K562 (cell line): Measurements from ENCODE around the gene SUB1. TPM values are rescaled to one million over a fixed set of nuclear protein-coding genes. Genes with fewer than 3 reads are reported as not detected.
A peak's percentile ranks its signal among the peaks of the same experiment; 100 is the strongest.

Experiments
- ADNP ChIP-seq: fragments of 200-800 bp; sonication (Bioruptor generic); IDR thresholded peaks from 2 replicates; pipeline ENCODE4 v1.6.1; 2016; ENCODE audit warnings: missing genetic modification characterization, missing compliant biosample characterization
- ARID2 ChIP-seq: fragments of 450-650 bp; IDR thresholded peaks from 2 replicates; pipeline ENCODE4 v1.6.1; 2017; ENCODE audit warnings: antibody characterized with exemption, mild to moderate bottlenecking
- BCOR ChIP-seq: fragments of 450-650 bp; IDR thresholded peaks from 2 replicates; pipeline ENCODE4 v1.6.1; 2016
- E2F5 ChIP-seq: sonication (generic); formaldehyde crosslinking; IDR thresholded peaks from 2 replicates; pipeline ENCODE4 v1.8.0; 2022; ENCODE audit warnings: mild to moderate bottlenecking, missing genetic modification reagents
- HNRNPH1 ChIP-seq: fragments of 200-400 bp; formaldehyde crosslinking; optimal IDR thresholded peaks from 2 replicates; pipeline ENCODE3; 2017; ENCODE audit warnings: low read depth, mild to moderate bottlenecking, low read length, moderate library complexity
- IRF9 ChIP-seq: fragments of 450-650 bp; IDR thresholded peaks from 2 replicates; pipeline ENCODE4 v1.6.1; 2016; ENCODE audit warnings: missing biosample characterization, missing genetic modification characterization
- MITF ChIP-seq: IDR thresholded peaks from 2 replicates; pipeline ENCODE4 v1.6.1; 2014; ENCODE audit warnings: antibody characterized with exemption
- NFE2L1 ChIP-seq: fragments of 450-650 bp; IDR thresholded peaks from 2 replicates; pipeline ENCODE4 v1.6.1; 2016; ENCODE audit warnings: missing genetic modification characterization, low read depth, mild to moderate bottlenecking, missing compliant biosample characterization, moderate library complexity, borderline replicate concordance
- NFYB ChIP-seq: IDR thresholded peaks from 2 replicates; pipeline ENCODE4 v1.6.1; 2011; ENCODE audit warnings: mild to moderate bottlenecking, moderate library complexity; ENCODE audit not compliant: insufficient read length; ENCODE audit errors: extremely low read depth
- NR4A1 ChIP-seq, 2 experiments: fragments of 250-450 bp in 1 of 2; fragments of 450-650 bp in 1 of 2; sonication (Bioruptor Pico) in 1 of 2; IDR thresholded peaks; 2 replicates each; pipeline versions ENCODE4 v1.4.0 to v1.6.1; 2016 to 2020; ENCODE audit warnings: mild to moderate bottlenecking in 2 of 2, missing compliant biosample characterization in 1 of 2, missing genetic modification characterization in 1 of 2, moderate library complexity in 1 of 2
- NUFIP1 ChIP-seq: fragments of 450-650 bp; IDR thresholded peaks from 2 replicates; pipeline ENCODE4 v1.6.1; 2018; ENCODE audit not compliant: partially characterized antibody
- SMARCB1 ChIP-seq: IDR thresholded peaks from 2 replicates; pipeline ENCODE4 v1.6.1; 2011; ENCODE audit warnings: improper control_type of control experiment, low read depth; ENCODE audit not compliant: insufficient read length
- SNIP1 ChIP-seq: fragments of 450-650 bp; IDR thresholded peaks from 2 replicates; pipeline ENCODE4 v1.7.1; 2017; ENCODE audit warnings: low read depth, mild to moderate bottlenecking
- SRF ChIP-seq, 2 experiments: fragments of 250-450, 450-650 bp in 1 of 2; sonication (Bioruptor Pico) in 1 of 2; sonication (generic) in 1 of 2; formaldehyde crosslinking; IDR thresholded peaks; 2 replicates each; pipeline versions ENCODE4 v1.5.0 to v1.5.1; 2020 to 2022; ENCODE audit warnings: mild to moderate bottlenecking in 1 of 2, missing genetic modification reagents in 1 of 2
- TCF7 ChIP-seq: sonication (generic); IDR thresholded peaks from 2 replicates; pipeline ENCODE4 v1.6.1; 2016; ENCODE audit warnings: antibody characterized with exemption, borderline replicate concordance
- WHSC1 ChIP-seq: IDR thresholded peaks from one replicate; pipeline ENCODE4 v1.6.1; 2012; ENCODE audit warnings: low read length, control low read depth, inconsistent platforms
- ZBTB33 ChIP-seq: sonication (generic); formaldehyde crosslinking; IDR thresholded peaks from 2 replicates; pipeline ENCODE4 v1.8.1; 2023; ENCODE audit warnings: mild to moderate bottlenecking, missing genetic modification reagents
- ZBTB5 ChIP-seq: fragments of 450-650 bp; IDR thresholded peaks from 2 replicates; pipeline ENCODE4 v1.6.1; 2017; ENCODE audit warnings: antibody characterized with exemption
- polyA plus RNA-seq, 8 experiments: library from polyadenylated mRNA; depleted of rRNA in 4 of 8; stranded (reverse) in 5 of 8; unstranded in 3 of 8; fragments of >200 nt; fragmentation: Nextera tagmentation in 2 of 8; fragmentation: Illumina TruSeq in 1 of 8; extraction: Ambion mirVana in 2 of 8; extraction: Trizol in 1 of 8; gene quantifications; 2 replicates each; pipeline versions ENCODE4 v1.2.1 to v1.2.3, GENCODE V29; 2011 to 2014; ENCODE audit warnings: inconsistent platforms in 1 of 8, missing spikeins in 1 of 8
- total RNA-seq, 7 experiments: library from RNA; depleted of rRNA in 6 of 7; stranded (reverse); fragments of >200 nt in 6 of 7; fragmentation: Illumina TruSeq in 2 of 7; extraction: Trizol in 2 of 7; gene quantifications; 2 replicates each; pipeline versions ENCODE4 v1.2.1 to v1.2.3, GENCODE V29; 2011 to 2021; ENCODE audit warnings: low replicate concordance in 1 of 7
- TF ChIP-seq, protein P1 (sequence below): fragments of 200-800 bp; sonication (Bioruptor generic); IDR thresholded peaks from 2 replicates; pipeline ENCODE4 v1.6.1; 2017; ENCODE audit warnings: missing genetic modification characterization, missing compliant biosample characterization

SUB1 gene
- total and polyA plus RNA-seq, 9 of the 15 experiments (the other 6 are each of a cell fraction or from before 2014, with no cell fraction given), result 336 to 1,031 (median 700) TPM

- TF ChIP-seq NUFIP1 (no peak), NR4A1 (CRISPR knock-in tag; IDR thresholded peaks at IDR 0.05) (no peak), NR4A1 (tag; IDR thresholded peaks at IDR 0.05) (0 out of 2 replicates have a peak, but pooled peaks have one; percentile 63), E2F5 (CRISPR knock-in tag) (no peak), BCOR (no peak), NFE2L1 (0 out of 2 replicates have a peak, but pooled peaks have one; percentile 23), SMARCB1 (no peak), SNIP1 (no peak), ZBTB5 (no peak), HNRNPH1 (no peak), WHSC1 (no peak), SRF (CRISPR knock-in tag; IDR thresholded peaks at IDR 0.05) (no peak), ZBTB33 (CRISPR knock-in tag) (no peak), ADNP (tag) (no peak), NFYB (no peak), ARID2 (no peak), TCF7 (no peak), IRF9 (0 out of 2 replicates have a peak, but pooled peaks have one; percentile 29), MITF (no peak)
- TF ChIP-seq, protein P1, sequence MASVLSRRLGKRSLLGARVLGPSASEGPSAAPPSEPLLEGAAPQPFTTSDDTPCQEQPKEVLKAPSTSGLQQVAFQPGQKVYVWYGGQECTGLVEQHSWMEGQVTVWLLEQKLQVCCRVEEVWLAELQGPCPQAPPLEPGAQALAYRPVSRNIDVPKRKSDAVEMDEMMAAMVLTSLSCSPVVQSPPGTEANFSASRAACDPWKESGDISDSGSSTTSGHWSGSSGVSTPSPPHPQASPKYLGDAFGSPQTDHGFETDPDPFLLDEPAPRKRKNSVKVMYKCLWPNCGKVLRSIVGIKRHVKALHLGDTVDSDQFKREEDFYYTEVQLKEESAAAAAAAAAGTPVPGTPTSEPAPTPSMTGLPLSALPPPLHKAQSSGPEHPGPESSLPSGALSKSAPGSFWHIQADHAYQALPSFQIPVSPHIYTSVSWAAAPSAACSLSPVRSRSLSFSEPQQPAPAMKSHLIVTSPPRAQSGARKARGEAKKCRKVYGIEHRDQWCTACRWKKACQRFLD, result no peak
Observed at GRCh38 chr5:32562056-32562455, 23.3 kb upstream of the SUB1 start (continued).
